MM.1S (cell line): Measurements from ENCODE around the gene TPM2.

Experiments
- EZH2 ChIP-seq: fragments of 300-600 bp; sonication (generic); optimal IDR thresholded peaks from 2 replicates; pipeline ENCODE3; 2017; ENCODE audit warnings: low read depth, mild to moderate bottlenecking, antibody characterized with exemption, low read length, mixed read lengths
- TF ChIP-seq, protein P1 (sequence below): fragments of 300-600 bp; sonication (generic); IDR thresholded peaks from 2 replicates; pipeline ENCODE4 v1.5.1; 2016; ENCODE audit warnings: antibody characterized with exemption, low read length, mixed read lengths

GRCh38 chr9:35688558-35689541 lies 875 bp downstream of the TPM2 start:
- no peak for TF ChIP-seq EZH2
- TF ChIP-seq, protein P1, sequence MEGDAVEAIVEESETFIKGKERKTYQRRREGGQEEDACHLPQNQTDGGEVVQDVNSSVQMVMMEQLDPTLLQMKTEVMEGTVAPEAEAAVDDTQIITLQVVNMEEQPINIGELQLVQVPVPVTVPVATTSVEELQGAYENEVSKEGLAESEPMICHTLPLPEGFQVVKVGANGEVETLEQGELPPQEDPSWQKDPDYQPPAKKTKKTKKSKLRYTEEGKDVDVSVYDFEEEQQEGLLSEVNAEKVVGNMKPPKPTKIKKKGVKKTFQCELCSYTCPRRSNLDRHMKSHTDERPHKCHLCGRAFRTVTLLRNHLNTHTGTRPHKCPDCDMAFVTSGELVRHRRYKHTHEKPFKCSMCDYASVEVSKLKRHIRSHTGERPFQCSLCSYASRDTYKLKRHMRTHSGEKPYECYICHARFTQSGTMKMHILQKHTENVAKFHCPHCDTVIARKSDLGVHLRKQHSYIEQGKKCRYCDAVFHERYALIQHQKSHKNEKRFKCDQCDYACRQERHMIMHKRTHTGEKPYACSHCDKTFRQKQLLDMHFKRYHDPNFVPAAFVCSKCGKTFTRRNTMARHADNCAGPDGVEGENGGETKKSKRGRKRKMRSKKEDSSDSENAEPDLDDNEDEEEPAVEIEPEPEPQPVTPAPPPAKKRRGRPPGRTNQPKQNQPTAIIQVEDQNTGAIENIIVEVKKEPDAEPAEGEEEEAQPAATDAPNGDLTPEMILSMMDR = no peak
